GM18508 (cell line): ENCODE results near the gene AAGAB.

ENCODE experiments used
- ATAC-seq: cut with Tn5 transposase; IDR thresholded peaks from one replicate; pipeline ENCODE4 v1.9.1; 2021; ENCODE audit warnings: moderate number of reproducible peaks; ENCODE audit not compliant: insufficient read depth, unreplicated experiment

Gene AAGAB

GRCh38 chr15:67212684-67213367, 41.6 kb downstream of the AAGAB start:
- no peak for ATAC-seq

GRCh38 chr15:67210555-67211168, 43.8 kb downstream of the AAGAB start:
- no peak for ATAC-seq

GRCh38 chr15:67208396-67208795, 46.1 kb downstream of the AAGAB start:
- no peak for ATAC-seq

GRCh38 chr15:67207555-67208207, 46.8 kb downstream of the AAGAB start:
- no peak for ATAC-seq

GRCh38 chr15:67202991-67203390, 51.5 kb downstream of the AAGAB start:
- no peak for ATAC-seq

- no peak for ATAC-seq
These were observed 52.4 kb downstream of the AAGAB start for GRCh38 chr15:67202091-67202490.

- no peak for ATAC-seq
These were observed 53.3 kb downstream of the AAGAB start for GRCh38 chr15:67201136-67201535.

GRCh38 chr15:67199881-67200763, 54.3 kb downstream of the AAGAB start:
- no peak for ATAC-seq

- no peak for ATAC-seq
These were observed 55.1 kb downstream of the AAGAB start for GRCh38 chr15:67199391-67199790.

- no peak for ATAC-seq
These were observed 56.2 kb downstream of the AAGAB start for GRCh38 chr15:67198157-67198754.

GRCh38 chr15:67197364-67197695, 57.1 kb downstream of the AAGAB start:
- no peak for ATAC-seq

GRCh38 chr15:67196672-67197363, 57.6 kb downstream of the AAGAB start:
- ATAC-seq: no peak

- no peak for ATAC-seq
These were observed 58.2 kb downstream of the AAGAB start for GRCh38 chr15:67196222-67196621.

GRCh38 chr15:67195305-67195704, 59.2 kb downstream of the AAGAB start:
- ATAC-seq: no peak

- no peak for ATAC-seq
These were observed 60.0 kb downstream of the AAGAB start for GRCh38 chr15:67194171-67195114.

- ATAC-seq: no peak
These were observed 61.1 kb downstream of the AAGAB start for GRCh38 chr15:67193223-67193990.

GRCh38 chr15:67192185-67192820, 62.2 kb downstream of the AAGAB start:
- no peak for ATAC-seq

GRCh38 chr15:67190813-67191212, 63.6 kb downstream of the AAGAB start:
- ATAC-seq: no peak
